Brain microvascular endothelial cell (primary cell): Measurements from ENCODE around the gene SIK2.
"Not testable (repeated sequence)": the region's sequence is repeated elsewhere in the genome, so short reads cannot be mapped to it uniquely, and the experiment has no call there.

Experiments
- DNase-seq: peaks from one replicate; pipeline ENCODE4 v3.0.0-alpha.2; 2020
- H3K27ac ChIP-seq: fragments of 250-450 bp; sonication (Bioruptor Pico); 2 replicates; pipeline ENCODE4 v1.5.1; 2020; ENCODE audit warnings: mild to moderate bottlenecking, moderate library complexity
- H3K27me3 ChIP-seq: fragments of 250-450 bp; sonication (Bioruptor Pico); replicated peaks from 2 replicates; pipeline ENCODE4 v1.5.1; 2020; ENCODE audit warnings: mild to moderate bottlenecking
- H3K36me3 ChIP-seq: fragments of 250-450 bp; sonication (Bioruptor Pico); replicated peaks from 2 replicates; pipeline ENCODE4 v1.5.1; 2020; ENCODE audit warnings: mild to moderate bottlenecking
- H3K4me3 ChIP-seq: 2 replicates; pipeline ENCODE4 v1.5.1; 2011; ENCODE audit warnings: low read depth, mild to moderate bottlenecking, control low read depth, low read length, moderate library complexity
- CTCF ChIP-seq: IDR thresholded peaks from 2 replicates; pipeline ENCODE4 v1.5.1; 2011; ENCODE audit warnings: low read depth, mild to moderate bottlenecking, moderate library complexity, low read length, control low read depth, inconsistent platforms; ENCODE audit errors: missing control alignments
- in situ Hi-C: cut with HindIII; loops from 2 replicates; pipeline ENCODE4 v1.10.0; 2017; ENCODE audit warnings: low sequenced_read_pairs, low pct_ligation_motif_present

Gene SIK2

GRCh38 chr11:111703576-111703975 is 101.3 kb downstream of the SIK2 start:
- H3K4me3 ChIP-seq: no peak overlapping the region
- DNase-seq: no peak
- TF ChIP-seq CTCF: no peak
- H3K27ac ChIP-seq: no peak overlapping the region
- peaks cover 20% of the 10 kb centered on the region for H3K36me3 ChIP-seq
- no peaks in the 10 kb centered on the region for H3K27me3 ChIP-seq
- in situ Hi-C loops: no loop called here

- DNase-seq: peak; percentile 77
These were observed 104.9 kb downstream of the SIK2 start for GRCh38 chr11:111707039-111707690.

GRCh38 chr11:111707691-111708067 is 105.4 kb downstream of the SIK2 start:
- no peak for DNase-seq
- H3K4me3 ChIP-seq: no peak overlapping the region
- peak overlapping the region; percentile 44 for H3K27ac ChIP-seq
- no peak for TF ChIP-seq CTCF
- H3K27me3 ChIP-seq: no peaks in the 10 kb centered on the region
- H3K36me3 ChIP-seq: peaks cover 29% of the 10 kb centered on the region
- in situ Hi-C loops: no loop called here

More at GRCh38 chr11:111707039-111707690, 104.9 kb downstream of the SIK2 start:
- Histone ChIP-seq H3K27me3 (no peaks in the 10 kb centered on the region), H3K4me3 (no peak overlapping the region), H3K27ac (peak overlapping the region; percentile 44), H3K36me3 (peaks cover 24% of the 10 kb centered on the region)
- in situ Hi-C loops: no loop called here
- no peak for TF ChIP-seq CTCF

GRCh38 chr11:111714522-111714921 is 112.3 kb downstream of the SIK2 start:
- no peak for DNase-seq
- no peaks in the 10 kb centered on the region for H3K27me3 ChIP-seq
- H3K27ac ChIP-seq: no peak overlapping the region
- no peak overlapping the region for H3K4me3 ChIP-seq
- H3K36me3 ChIP-seq: peaks cover 15% of the 10 kb centered on the region
- in situ Hi-C loops: no loop called here
- no peak for TF ChIP-seq CTCF

GRCh38 chr11:111715142-111715816 is 113.0 kb downstream of the SIK2 start:
- no peak overlapping the region for H3K4me3 ChIP-seq
- DNase-seq: no peak
- H3K27ac ChIP-seq: no peak overlapping the region
- TF ChIP-seq CTCF: no peak
- peaks cover 22% of the 10 kb centered on the region for H3K36me3 ChIP-seq
- no peaks in the 10 kb centered on the region for H3K27me3 ChIP-seq
- in situ Hi-C loops: no loop called here

- H3K27ac ChIP-seq, DNase-seq, in situ Hi-C loops, H3K27me3 ChIP-seq, H3K4me3 ChIP-seq: not testable (repeated sequence)
- H3K36me3 ChIP-seq: peaks cover 35% of the 10 kb centered on the region
These were observed 115.4 kb downstream of the SIK2 start for GRCh38 chr11:111717660-111718059.
